Mesothelial cell of epicardium (in vitro differentiated cells): ENCODE results near the gene KIAA0825. TPM values are rescaled to one million over a fixed set of nuclear protein-coding genes. Genes with fewer than 3 reads are reported as not detected.

ENCODE experiments used
- DNase-seq, 2 experiments: peaks; one replicate each; pipeline ENCODE4 v3.0.0; 2021; ENCODE audit warnings: low spot score in 2 of 2; ENCODE audit not compliant: unreplicated experiment in 2 of 2
- H3K27ac Mint-ChIP-seq: 2 replicates; pipeline ENCODE4 v1.8.0; 2021; ENCODE audit warnings: mixed read lengths
- H3K27me3 Mint-ChIP-seq: 2 replicates; pipeline ENCODE4 v1.8.0; 2021; ENCODE audit warnings: low read depth, mixed read lengths
- H3K36me3 Mint-ChIP-seq: 2 replicates; pipeline ENCODE4 v1.8.0; 2021; ENCODE audit warnings: mixed read lengths
- H3K4me1 Mint-ChIP-seq: 2 replicates; pipeline ENCODE4 v1.8.0; 2021; ENCODE audit warnings: mixed read lengths
- H3K4me3 Mint-ChIP-seq: 2 replicates; pipeline ENCODE4 v1.8.0; 2021; ENCODE audit warnings: mild to moderate bottlenecking, moderate library complexity, mixed read lengths
- H3K9me3 Mint-ChIP-seq: 2 replicates; pipeline ENCODE4 v1.8.0; 2021; ENCODE audit warnings: mixed read lengths
- CTCF ChIP-seq: fragments of 200-600 bp; sonication (generic); IDR thresholded peaks from one replicate; pipeline ENCODE4 v1.5.0; 2021; ENCODE audit warnings: antibody characterized with exemption; ENCODE audit not compliant: unreplicated experiment
- total RNA-seq: library from RNA; stranded (reverse); gene quantifications from 3 replicates; pipeline ENCODE4 v1.2.1, GENCODE V29; 2021

The KIAA0825 gene
- total RNA-seq, 1 donor from 2014 or later, result 5.4 TPM

- DNase-seq, result no peak
- Mint-ChIP-seq H3K4me3 (no peak overlapping the region), H3K4me1 (no peaks in the 10 kb centered on the region), H3K27ac (no peak overlapping the region), H3K27me3 (no peaks in the 10 kb centered on the region), H3K36me3 (no peaks in the 10 kb centered on the region), H3K9me3 (no peaks in the 10 kb centered on the region)
- no peak for TF ChIP-seq CTCF
These were observed 91.7 kb downstream of the KIAA0825 start for GRCh38 chr5:94526706-94527105.

GRCh38 chr5:94524841-94525697 lies 93.3 kb downstream of the KIAA0825 start:
- H3K27ac Mint-ChIP-seq, result no peak overlapping the region
- H3K4me1 Mint-ChIP-seq, result no peaks in the 10 kb centered on the region
- TF ChIP-seq CTCF, result no peak
- H3K27me3 Mint-ChIP-seq, result no peaks in the 10 kb centered on the region
- no peaks in the 10 kb centered on the region for H3K36me3 Mint-ChIP-seq
- no peak overlapping the region for H3K4me3 Mint-ChIP-seq
- DNase-seq, result no peak
- H3K9me3 Mint-ChIP-seq, result no peaks in the 10 kb centered on the region

DNA sequence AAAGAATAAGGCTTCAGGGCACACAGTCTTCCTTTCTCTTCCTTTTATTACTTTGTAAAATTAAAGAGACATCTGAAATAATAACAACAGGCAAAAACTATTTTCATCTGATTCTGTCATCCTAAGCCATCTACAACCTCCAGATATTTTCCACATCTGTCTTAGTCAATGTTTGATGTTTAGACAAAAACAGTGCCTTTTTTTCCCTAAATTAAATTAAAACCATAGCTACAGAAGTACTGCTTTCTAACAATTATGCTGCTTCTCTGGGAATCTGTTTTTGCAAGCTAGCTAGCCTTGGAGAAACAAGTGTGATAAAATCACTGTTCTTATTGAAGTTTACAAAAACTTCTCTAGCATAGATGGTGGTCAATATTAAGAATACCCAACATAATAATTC lies 95.4 kb downstream of the KIAA0825 start:
- no peaks in the 10 kb centered on the region for H3K27me3 Mint-ChIP-seq
- no peaks in the 10 kb centered on the region for H3K4me1 Mint-ChIP-seq
- no peaks in the 10 kb centered on the region for H3K9me3 Mint-ChIP-seq
- no peak for TF ChIP-seq CTCF
- no peak overlapping the region for H3K4me3 Mint-ChIP-seq
- H3K36me3 Mint-ChIP-seq, result no peaks in the 10 kb centered on the region
- DNase-seq, result no peak
- H3K27ac Mint-ChIP-seq, result no peak overlapping the region

GRCh38 chr5:94522117-94522516 lies 96.3 kb downstream of the KIAA0825 start:
- DNase-seq, result no peak
- no peak for TF ChIP-seq CTCF
- H3K9me3 Mint-ChIP-seq, result no peaks in the 10 kb centered on the region
- H3K36me3 Mint-ChIP-seq, result no peaks in the 10 kb centered on the region
- H3K27me3 Mint-ChIP-seq, result no peaks in the 10 kb centered on the region
- H3K4me3 Mint-ChIP-seq, result no peak overlapping the region
- H3K4me1 Mint-ChIP-seq, result no peaks in the 10 kb centered on the region
- no peak overlapping the region for H3K27ac Mint-ChIP-seq

GRCh38 chr5:94517490-94518488 lies 100.6 kb downstream of the KIAA0825 start:
- no peak for TF ChIP-seq CTCF
- Mint-ChIP-seq H3K27ac (no peak overlapping the region), H3K9me3 (peaks cover 4% of the 10 kb centered on the region), H3K4me1 (no peaks in the 10 kb centered on the region), H3K27me3 (no peaks in the 10 kb centered on the region), H3K36me3 (no peaks in the 10 kb centered on the region), H3K4me3 (no peak overlapping the region)
- no peak for DNase-seq
